CMK (cell line): ENCODE data around the gene GNA12.
"Not testable (repeated sequence)": the region's sequence is repeated elsewhere in the genome, so short reads cannot be mapped to it uniquely, and the experiment has no call there.

ENCODE experiments used
- DNase-seq: peaks from one replicate; pipeline ENCODE4 v3.0.0-alpha.2; 2010; ENCODE audit warnings: low read depth

The GNA12 gene

DNA sequence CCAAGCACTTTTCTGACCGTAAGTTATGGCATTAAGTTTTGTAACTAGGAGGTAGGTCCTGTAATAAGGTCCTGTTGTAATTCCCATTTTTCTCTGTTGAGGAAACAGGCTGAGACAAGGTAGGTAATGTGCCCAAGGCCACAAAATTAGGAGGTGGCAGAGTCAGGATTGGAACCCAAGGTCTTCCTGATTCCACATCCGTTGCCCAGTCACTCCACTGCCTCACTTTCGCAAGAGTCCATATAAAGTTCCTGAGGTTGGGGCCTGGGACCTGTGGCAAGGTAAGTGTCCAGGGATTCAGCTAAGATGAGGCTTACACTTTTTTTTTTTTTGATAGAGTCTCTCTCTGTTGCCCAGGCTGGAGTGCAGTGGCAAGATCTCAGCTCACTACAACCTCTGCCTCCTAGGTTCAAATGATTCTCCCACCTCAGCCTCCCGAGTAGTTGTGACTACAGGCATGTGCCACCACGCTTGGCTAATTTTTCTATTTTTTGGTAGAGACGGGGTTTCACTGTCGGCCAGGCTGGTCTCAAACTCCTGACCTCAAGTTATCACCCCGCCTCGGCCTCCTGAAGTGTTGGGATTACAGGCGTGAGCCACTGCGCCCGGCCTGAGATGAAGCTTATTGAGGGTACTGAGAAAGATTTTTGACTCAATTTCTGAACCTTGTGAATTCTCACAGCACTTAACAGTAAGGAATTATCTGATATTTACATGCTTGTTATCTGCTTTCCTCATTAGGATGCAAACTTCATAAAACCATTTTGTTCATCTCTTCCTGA lies 20.3 kb upstream of the GNA12 start:
- DNase-seq, result no peak

DNA sequence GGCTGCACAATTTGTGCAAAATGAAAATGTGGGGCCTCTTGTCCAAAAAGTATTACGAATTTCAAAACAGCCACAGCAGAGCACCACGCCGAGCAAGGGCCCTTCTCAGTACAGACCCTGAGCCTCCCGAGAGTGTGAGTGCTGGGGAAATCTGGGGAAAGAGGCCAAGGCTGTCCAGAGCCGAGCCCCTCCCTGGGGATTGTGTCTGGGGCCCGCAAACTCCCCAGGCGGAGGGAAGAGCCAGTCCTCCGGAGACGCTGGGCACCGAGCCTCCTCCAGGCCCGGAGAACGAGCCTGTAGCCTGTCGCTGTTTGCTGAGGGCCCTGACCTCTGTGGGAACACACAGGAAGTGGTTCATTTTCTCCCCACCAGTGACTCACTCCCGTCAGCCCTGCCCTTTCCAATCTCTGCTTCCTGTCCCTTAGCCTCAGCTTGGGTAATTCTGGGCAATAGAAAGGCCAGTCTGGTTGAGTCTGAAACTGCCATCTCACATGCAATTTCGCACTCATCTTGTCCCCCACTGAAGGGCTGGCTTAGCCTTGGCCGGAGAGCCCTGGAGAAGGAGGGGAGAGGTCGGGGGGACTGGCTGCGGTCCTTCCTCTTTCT lies 19.5 kb upstream of the GNA12 start:
- peak; percentile 12 for DNase-seq

DNA sequence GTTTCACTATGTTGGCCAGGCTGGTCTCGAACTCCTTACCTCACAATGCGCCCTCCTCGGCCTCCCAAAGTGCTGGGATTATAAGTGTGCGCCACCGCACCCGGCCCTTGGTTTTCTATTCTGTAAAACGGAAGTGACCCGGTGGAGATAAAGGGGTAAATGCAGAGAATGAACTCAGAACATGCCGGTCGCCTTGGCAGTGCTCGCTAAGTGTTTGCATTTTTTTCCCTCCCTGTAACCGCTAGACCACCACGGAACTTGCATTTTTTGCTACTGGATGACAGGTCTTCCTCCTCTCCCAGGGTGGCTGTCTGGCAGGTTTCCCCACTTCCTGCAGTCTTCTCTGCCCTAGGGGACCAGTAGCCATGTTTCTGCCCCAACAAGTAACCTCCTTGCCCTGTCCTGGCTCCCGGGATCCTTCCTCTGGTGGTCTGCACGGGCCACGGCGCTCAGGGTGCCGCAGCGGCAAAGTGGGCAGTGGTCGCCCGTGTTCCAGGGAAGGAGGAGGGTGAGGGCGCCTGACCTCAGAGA lies 18.8 kb upstream of the GNA12 start:
- DNase-seq, result peak; percentile 12

DNA sequence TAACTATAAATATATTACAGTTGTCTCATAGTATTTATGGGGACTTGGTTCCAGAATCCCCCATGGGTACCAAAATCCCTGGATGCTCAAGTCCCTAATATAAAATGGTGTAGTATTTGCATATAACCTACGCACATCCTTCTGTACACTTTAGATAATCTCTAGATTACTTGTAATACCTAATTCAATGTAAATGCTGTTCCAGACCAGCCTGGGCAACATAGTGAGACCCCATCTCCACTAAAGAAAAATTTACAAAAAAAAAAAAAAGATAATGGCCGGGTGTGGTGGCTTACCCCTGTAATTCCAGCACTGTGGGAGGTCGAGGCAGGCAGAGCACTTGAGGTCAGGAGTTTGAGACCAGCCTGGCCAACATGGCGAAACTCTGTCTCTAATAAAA lies 17.4 kb upstream of the GNA12 start:
- DNase-seq, result no peak

DNA sequence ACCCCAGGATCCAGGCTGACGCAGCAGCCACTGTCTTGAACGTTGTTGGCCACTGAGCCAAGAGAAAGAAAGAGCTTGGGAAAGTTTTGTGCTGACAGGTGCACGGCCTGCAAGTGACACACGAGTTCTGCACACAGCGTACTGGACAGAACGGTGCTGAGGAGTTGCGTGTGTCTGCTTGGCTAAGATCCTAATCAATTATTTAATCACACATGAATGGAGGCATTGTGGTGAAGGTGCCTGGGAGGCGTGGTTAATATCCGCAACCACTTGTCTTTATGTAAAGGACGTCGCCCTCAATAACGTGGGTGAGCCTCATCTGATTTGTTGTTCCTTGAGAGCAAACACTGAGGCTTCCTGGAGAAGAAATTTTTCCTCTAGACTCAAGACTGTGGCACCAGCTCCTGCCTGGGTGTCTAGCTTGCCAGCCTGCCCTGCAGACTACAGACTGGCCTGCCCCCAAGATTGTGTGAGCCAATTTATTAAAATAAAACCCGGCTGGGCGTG lies 16.6 kb upstream of the GNA12 start:
- no peak for DNase-seq

DNA sequence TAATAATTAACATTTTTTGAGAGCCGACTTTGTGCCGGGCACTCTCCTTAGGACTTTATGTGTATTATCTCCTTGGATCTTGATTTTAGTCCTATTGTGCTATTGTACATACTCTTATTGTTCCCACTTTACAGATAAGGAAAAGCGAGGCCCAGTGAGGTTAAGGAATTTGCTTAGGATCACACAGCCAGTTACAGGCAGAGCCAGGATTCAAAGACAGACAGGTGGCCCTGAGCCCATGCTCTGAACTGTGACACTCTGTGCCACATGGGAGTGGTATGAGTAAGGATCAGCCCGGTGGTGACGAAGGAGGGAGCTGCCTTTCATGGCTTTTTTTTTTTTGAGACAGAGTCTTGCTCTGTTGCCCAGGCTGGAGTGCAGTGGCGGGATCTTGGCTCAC lies 15.8 kb upstream of the GNA12 start:
- DNase-seq, result no peak

DNA sequence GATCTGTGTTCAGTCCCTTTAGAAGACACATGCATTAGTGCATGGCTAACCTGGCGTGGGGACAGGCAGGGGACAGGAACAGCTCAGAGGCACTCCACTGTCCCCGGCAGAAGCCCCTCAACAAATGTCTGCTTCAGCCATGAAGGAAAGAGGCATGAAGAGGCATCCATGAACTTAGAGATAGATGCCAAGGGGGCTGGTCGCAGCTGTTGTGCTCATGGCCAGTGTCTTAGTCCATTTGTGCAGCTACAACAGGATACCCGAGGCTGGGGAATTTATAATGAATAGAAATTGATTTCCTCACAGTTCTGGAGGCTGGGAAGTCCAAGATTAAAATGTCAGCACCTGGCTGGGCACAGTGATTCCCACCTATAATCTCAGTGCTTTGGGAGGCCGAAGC lies 14.5 kb upstream of the GNA12 start:
- no peak for DNase-seq

DNA sequence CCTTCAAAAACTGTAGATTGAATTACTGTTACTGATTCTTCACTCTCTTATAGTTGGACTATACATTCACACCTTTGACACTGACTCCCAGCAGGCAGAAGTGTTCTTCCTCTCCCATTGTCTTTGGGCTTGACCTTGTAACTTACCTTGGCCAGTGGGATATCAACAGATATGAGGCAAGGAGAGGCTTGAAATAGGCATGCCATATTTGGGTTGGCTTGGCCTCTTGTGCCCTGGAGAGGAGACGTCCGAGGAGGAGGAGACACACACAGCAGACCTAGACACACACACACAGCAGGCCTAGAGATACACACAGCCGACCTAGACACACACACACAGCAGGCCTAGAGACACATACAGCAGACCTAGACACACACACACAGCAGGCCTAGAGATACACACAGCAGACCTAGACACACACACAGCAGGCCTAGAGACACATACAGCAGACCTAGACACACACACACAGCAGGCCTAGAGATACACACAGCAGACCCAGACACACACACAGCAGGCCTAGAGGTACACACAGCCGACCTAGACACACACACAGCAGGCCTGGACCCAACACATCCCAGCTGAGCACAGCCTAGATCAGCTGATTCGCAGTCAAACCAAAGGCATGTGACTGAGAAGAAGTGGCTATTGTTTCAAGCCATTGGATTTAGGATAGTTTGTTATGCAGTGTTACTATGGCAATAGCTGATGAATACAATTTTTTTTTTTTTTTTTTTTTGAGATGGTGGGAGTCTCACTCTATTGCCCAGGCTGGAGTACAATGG lies 12.5 kb upstream of the GNA12 start:
- no peak for DNase-seq

DNA sequence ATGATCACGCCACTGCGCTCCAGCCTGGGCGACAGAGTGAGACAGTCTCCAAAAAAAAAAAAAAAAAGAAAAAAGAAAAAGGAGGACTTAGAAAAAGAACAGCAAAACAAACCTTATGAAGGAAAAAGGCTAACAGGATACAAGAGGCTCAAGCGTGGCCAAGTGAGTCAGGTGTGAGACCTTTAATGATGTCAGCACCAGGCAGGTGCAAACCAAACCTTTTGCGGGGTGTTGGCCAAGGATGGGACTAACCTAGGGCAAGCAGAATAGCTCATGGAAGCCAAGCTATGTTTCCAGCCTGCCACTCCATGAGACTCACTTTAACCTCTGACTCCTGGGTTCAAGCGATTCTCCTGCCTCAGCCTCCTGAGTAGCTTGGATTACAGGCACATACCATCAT lies 11.3 kb upstream of the GNA12 start:
- no peak for DNase-seq

DNA sequence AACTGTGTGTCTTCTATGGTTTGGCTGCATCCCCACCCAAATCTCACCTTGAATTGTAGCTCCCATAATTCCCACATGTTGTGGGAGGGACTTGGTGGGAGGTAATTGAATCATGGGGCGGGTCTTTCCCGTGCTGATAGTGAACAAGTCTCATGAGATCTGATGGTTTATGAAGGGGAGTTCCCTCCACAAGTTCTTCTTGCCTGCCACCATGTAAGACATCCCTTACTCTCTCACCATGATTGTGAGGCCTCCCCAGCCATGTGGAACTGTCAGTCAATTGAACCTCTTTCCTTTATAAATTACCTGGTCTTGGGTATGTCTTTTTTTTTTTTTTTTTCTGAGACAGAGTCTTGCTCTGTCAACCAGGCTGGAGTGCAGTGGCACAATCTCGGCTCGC lies 9.4 kb upstream of the GNA12 start:
- DNase-seq, result not testable (repeated sequence)

DNA sequence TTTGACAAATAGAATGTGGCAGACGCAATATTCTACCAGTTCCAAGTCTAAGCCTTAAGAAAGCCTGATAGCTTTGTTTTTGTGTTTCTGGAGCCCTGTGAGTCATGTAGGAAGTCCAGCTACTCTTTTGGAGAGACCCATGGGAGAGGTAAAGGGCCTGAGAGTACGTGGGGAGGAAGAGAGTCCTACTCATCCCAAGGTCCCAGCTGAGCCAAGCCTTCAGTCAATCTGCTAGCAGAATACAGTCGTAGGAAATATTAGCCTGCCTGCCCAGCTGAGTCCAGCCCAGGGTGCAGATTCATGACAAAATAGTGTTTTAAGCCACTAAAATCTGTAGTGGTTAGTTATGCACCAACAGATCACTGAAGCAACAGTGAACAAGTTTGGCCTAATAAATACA lies 9.0 kb upstream of the GNA12 start:
- DNase-seq, result no peak

DNA sequence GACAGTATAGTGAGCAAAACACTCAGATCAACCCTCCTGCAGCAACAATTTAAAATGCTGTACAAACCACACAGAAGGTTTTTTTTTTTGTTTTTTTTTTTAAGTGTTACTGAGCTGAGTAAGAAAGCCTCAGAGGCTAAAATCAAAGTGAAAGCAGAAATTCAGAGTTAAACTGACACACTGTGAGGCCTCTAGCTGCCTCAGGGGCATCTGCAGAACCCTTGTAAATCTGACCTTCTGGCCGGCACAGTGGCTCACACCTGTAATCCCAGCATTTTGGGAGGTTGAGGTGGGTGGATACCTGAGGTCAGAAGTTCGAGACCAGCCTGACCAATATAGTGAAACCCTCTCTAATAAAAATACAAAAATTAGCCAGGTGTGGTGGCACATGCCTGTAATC lies 7.4 kb upstream of the GNA12 start:
- DNase-seq, result no peak

DNA sequence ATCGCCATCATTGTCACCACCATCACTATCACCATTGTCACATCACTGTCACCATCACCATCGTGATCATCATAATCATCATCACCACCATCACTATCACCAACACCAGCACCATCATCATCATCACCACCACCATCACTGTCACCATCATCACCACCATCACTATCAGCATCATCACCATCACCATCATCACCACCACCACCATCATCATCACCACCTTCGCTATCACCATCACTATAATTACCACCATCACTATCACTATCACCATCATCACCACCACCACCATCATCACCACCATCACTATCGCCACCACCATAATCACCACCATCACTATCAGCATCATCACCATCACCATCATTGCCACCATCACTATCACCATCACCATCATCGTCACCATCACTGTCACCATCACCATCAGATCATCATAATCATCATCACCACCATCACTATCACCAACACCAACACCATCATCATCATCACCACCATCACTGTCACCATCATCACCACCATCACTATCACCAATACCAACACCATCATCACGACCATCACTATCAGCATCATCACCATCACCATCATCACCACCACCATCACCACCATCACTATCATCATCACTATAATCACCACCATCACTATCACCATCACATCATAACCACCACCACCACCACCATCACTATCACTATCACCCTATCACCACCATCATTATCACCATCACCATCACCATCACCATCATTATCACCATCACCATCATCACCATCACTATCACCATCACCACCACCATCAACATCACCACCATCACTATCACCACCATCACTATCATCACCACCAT lies 6.0 kb upstream of the GNA12 start:
- no peak for DNase-seq

DNA sequence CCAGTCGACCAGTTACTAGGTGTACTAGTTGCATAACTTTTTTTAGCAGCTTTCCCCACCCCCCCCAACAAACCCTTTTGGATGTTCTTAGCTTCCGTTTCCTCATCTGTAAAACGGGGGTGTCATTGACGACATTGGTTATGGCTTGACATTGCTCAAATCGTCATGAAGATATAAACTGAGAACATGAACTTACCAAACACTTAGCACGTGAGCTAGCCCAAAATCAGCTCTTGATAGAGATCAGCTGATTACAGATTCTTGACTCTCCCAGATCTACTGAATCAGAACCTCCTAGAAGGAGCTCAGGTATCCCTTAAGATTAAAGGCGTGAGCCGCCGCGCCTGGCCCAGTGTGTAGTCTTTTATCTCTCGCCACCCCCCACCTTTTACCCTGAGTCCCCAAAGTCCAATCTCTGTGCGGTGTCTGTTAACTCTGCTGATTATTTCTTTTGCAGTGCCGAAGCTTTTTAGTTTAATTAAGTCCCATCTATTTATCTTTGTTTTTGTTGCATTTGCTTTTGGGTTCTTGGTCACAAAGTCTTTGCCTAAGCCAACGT lies 1.0 kb upstream of the GNA12 start:
- DNase-seq, result no peak

DNA sequence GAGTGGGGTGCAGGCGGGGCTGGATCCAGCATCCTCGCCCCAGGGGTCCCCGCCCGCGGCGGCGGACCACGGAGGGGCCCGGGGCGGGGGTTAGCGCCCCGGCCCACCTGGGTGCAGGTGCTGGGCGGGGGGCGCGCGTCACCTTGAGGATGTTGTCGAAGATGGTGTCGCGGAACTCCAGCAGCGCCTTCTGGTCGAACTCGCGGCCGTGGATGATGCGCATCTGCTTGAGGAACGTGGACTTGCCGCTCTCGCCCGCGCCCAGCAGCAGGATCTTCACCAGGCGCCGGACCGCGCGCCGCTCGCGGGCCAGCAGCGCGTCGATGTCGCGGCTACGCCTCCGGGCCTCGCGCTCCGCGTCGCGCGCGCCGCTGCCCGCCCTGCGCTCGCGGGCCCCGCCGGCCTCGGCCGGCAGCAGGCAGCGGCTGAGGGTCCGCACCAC lies 376 bp downstream of the GNA12 start:
- peak; percentile 9 for DNase-seq

DNA sequence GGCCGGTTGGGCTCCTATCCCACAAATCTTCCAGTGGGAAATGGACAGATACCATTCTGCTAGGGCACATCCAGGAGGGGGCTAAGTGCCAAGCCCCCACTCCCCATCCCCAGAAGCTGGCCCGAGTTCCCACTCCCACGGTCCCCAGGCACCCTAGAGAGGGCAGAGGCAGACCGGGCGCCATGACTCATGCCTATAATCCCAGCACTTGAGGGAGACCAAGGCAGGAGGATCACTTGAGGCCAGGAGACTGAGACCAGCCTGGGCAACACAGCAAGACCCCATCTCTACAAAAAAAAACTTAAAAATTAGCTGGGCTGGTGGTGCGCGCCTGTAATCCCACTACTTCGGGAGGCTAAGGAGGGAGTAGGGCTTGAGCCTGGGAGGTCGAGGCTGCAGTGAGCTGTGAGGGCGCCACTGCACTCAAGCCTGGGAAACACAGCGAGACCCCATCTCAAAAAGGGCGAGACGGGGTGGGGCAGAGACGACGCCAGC lies 870 bp downstream of the GNA12 start:
- DNase-seq, result no peak

DNA sequence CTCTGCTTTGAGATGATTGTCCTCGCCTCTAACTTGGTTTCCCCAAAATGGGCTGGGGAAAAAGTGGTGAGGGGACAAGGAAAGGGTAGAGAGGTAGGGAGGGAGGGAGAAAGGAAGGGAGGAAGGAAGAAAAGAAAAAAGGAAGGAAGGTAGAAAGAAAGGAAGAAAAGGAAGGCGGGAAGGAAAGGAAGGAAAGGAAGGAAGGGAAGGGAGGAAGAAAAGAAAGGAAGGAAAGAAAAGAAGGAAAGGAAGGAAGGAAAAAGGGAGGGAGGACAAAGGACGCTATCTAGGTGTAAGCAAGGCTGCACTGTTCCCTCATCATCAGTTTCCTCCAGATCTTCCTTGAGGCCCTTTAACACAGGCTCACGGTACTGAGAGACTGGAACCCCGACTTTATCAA lies 2.2 kb downstream of the GNA12 start:
- no peak for DNase-seq

DNA sequence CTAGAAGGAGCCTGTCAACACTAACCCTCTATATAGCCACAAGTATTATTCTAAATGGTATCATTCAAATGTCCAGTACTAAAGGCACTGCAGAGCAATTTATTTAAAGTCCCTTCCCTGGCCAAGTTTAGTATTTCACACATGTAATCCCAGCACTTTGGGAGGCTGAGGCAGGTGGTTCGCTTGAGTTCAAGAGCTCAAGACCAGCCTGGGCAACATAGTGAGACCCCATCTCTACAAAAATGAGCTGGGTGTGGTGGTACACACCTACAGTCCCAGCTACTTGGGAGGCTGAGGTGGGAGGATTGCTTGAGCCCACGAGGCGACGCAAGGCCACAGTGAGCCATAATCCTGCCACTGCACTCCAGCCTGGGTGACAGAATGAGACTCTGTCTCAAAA lies 3.6 kb downstream of the GNA12 start:
- no peak for DNase-seq

DNA sequence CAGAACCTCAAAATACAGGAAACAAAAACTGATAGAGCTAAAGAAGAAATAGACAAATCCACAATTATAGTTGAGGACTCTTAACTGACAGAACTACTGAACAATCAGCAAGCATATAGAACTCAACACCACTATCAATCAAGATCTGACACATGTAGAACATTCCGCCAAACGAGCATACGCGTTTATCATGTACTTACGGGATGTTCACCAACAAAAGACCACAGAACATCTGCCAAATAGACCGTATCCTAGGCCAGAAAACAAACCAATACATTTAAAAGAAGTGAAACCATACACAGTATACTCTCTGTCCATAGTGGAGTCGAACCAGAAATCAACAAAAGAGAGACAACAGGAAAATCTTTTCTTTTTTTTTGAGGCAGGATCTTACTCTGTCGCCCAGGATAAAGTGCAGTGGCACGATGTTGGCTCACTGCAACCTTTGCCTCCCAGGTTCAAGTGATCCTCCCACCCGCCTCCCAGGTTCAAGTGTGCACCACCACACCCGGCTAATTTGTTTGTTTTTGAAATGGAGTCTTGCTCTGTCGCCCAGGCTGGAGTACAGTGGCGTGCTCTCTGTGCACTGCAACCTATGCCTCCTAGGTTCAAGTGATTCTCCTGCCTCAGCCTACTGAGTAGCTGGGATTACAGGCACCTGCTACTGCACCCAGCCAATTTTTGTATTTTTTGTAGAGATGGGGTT lies 5.1 kb downstream of the GNA12 start:
- no peak for DNase-seq

DNA sequence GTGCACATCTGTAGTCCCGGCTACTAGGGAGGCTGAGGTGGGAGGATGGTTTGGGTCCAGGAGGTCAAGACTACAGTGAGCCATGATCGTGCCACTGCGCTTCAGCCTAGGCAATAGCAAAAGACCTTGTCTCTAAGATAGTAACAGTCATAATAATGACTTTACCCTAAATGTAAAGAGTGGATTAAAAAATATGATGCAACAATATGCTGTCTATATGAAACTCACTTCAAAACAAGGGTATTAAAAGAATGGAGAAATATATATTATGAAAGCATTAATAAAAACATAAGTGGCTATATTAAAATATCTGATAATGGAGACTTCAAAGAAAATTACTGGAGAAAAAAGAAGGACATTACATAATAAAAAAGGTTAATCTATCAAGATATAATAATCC lies 5.7 kb downstream of the GNA12 start:
- no peak for DNase-seq

DNA sequence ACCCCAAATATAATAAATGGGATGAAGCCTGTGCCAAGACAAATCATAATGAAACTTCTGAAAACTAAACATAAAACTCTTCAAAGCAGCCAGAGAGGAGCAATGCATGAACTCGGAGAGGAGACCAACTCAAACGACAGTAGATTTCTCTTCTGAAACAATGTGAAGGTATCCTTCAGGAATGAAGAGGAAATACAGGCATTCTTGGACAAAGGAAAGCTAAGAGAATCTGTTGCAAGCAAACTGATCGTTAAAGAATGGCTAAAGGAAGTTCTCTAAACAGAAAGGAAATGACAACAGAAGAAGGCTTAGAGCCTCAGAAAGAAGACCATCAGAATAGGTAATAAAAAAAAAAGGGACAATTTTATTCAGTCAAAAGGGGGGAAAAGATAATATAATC lies 6.6 kb downstream of the GNA12 start:
- DNase-seq, result no peak
